Measurements from ENCODE around the gene SLCO2A1.

Gene SLCO2A1

GRCh38 chr3:133999891-134000685 is 29.6 kb downstream of the SLCO2A1 start:
- no peak for DNase-seq (ENCODE audit: low read depth in 2 of 2)

- no peak for DNase-seq (ENCODE audit: low read depth in 2 of 2)
Measured at GRCh38 chr3:133998691-133999241, 31.0 kb downstream of the SLCO2A1 start.

- DNase-seq (ENCODE audit: low read depth in 2 of 2), result no peak
Measured at GRCh38 chr3:133997871-133998635, 31.7 kb downstream of the SLCO2A1 start.

- DNase-seq (ENCODE audit: low read depth in 2 of 2), result no peak
Measured at GRCh38 chr3:133996996-133997395, 32.7 kb downstream of the SLCO2A1 start.

GRCh38 chr3:133996251-133996661 is 33.5 kb downstream of the SLCO2A1 start:
- DNase-seq (ENCODE audit: low read depth in 2 of 2), result no peak

GRCh38 chr3:133995264-133995663 is 34.5 kb downstream of the SLCO2A1 start:
- no peak for DNase-seq (ENCODE audit: low read depth in 2 of 2)

- DNase-seq (ENCODE audit: low read depth in 2 of 2), result no peak
Measured at GRCh38 chr3:133994166-133994890, 35.4 kb downstream of the SLCO2A1 start.

GRCh38 chr3:133992951-133993620 is 36.6 kb downstream of the SLCO2A1 start:
- DNase-seq (ENCODE audit: low read depth in 2 of 2), result no peak

GRCh38 chr3:133992381-133992780 is 37.3 kb downstream of the SLCO2A1 start:
- DNase-seq (ENCODE audit: low read depth in 2 of 2), result no peak

- no peak for DNase-seq (ENCODE audit: low read depth in 2 of 2)
Measured at GRCh38 chr3:133991637-133992036, 38.1 kb downstream of the SLCO2A1 start.

- no peak for DNase-seq (ENCODE audit: low read depth in 2 of 2)
Measured at GRCh38 chr3:133991209-133991608, 38.5 kb downstream of the SLCO2A1 start.

- no peak for DNase-seq (ENCODE audit: low read depth in 2 of 2)
Measured at GRCh38 chr3:133989936-133990702, 39.6 kb downstream of the SLCO2A1 start.

- DNase-seq (ENCODE audit: low read depth in 2 of 2), result no peak
Measured at GRCh38 chr3:133988631-133989161, 41.0 kb downstream of the SLCO2A1 start.

GRCh38 chr3:133987948-133988484 is 41.7 kb downstream of the SLCO2A1 start:
- DNase-seq (ENCODE audit: low read depth in 2 of 2), result no peak

GRCh38 chr3:133987136-133987535 is 42.6 kb downstream of the SLCO2A1 start:
- no peak for DNase-seq (ENCODE audit: low read depth in 2 of 2)

- no peak for DNase-seq (ENCODE audit: low read depth in 2 of 2)
Measured at GRCh38 chr3:133986311-133986710, 43.4 kb downstream of the SLCO2A1 start.

GRCh38 chr3:133984975-133985374 is 44.8 kb downstream of the SLCO2A1 start:
- no peak for DNase-seq (ENCODE audit: low read depth in 2 of 2)

- no peak for DNase-seq (ENCODE audit: low read depth in 2 of 2)
Measured at GRCh38 chr3:133983576-133984560, 45.9 kb downstream of the SLCO2A1 start.

- no peak for DNase-seq (ENCODE audit: low read depth in 2 of 2)
Measured at GRCh38 chr3:133983126-133983525, 46.6 kb downstream of the SLCO2A1 start.

Data from stimulated activated CD8-positive, alpha-beta memory T cell treated with anti-CD3 and anti-CD28 coated beads, Interleukin-2, amount 100 ng/mL, for 1 hour (primary cell).